GM13977 (cell line): ENCODE data around the gene RNFT2.
"Not testable (repeated sequence)": the region's sequence is repeated elsewhere in the genome, so short reads cannot be mapped to it uniquely, and the experiment has no call there.

Experiments
- DNase-seq: peaks from one replicate; pipeline ENCODE4 v3.0.0; 2012; ENCODE audit warnings: low spot score
- CTCF ChIP-seq: IDR thresholded peaks from 2 replicates; pipeline ENCODE4 v1.5.1; 2012; ENCODE audit warnings: mild to moderate bottlenecking, control low read depth; ENCODE audit not compliant: insufficient read depth; ENCODE audit errors: extremely low read depth, missing control alignments
- in situ Hi-C: fragments of 300-500 bp; cut with MboI; formaldehyde crosslinking; loops from one replicate; pipeline ENCODE4 v1.12.0; 2022; ENCODE audit warnings: low sequenced_read_pairs, low pct_unique_long_range_greater_than_20kb, mixed read lengths, inconsistent platforms; ENCODE audit not compliant: unreplicated experiment

Gene RNFT2

GRCh38 chr12:116744766-116745165 is 6.7 kb downstream of the RNFT2 start:
- in situ Hi-C loops = no loop called here
- TF ChIP-seq CTCF = no peak
- no peak for DNase-seq

GRCh38 chr12:116745554-116745953 is 7.4 kb downstream of the RNFT2 start:
- TF ChIP-seq CTCF = no peak
- no peak for DNase-seq
- in situ Hi-C loops = no loop called here

DNA sequence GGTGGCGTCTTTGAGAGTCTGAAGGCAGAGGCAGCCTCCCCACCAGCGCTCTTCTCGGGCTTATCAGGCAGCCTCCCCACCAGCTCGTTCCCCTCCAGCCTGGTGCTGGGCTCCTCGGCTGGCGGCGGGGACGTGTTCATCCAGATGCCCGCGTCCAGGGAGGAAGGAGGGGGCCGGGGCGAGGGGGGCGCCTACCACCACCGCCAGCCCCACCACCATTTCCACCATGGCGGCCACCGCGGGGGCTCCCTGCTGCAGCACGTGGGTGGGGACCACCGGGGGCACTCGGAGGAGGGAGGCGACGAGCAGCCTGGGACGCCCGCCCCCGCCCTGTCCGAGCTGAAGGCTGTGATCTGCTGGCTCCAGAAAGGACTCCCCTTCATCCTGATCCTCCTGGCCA is 11.8 kb downstream of the RNFT2 start:
- DNase-seq = no peak
- in situ Hi-C loops = no loop called here
- no peak for TF ChIP-seq CTCF

DNA sequence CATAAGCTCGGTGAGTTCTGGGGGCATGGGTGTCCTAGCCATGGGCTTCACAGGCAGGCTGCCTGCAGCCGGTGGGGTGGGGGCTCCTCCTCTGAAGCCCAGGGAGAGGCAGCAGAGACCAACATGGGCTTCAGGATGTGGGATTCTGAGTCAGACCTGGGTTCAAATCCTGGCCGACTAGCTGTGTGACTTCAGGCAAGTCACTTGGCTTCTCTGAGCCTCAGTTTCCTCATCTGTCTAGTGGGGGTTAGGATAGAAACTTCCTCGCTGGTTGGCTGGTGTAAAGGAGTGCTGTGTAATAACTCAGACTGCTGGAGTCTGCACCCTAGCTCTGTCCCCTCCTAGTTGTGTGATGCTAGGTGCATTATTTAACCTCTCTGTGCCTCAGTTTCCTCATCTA is 12.2 kb downstream of the RNFT2 start:
- in situ Hi-C loops = no loop called here
- no peak for DNase-seq
- no peak for TF ChIP-seq CTCF

GRCh38 chr12:116754097-116754496 is 16.0 kb downstream of the RNFT2 start:
- DNase-seq, in situ Hi-C loops: not testable (repeated sequence)

- in situ Hi-C loops, DNase-seq: not testable (repeated sequence)
These were observed 16.7 kb downstream of the RNFT2 start for GRCh38 chr12:116754783-116755182.

GRCh38 chr12:116759783-116760621 is 21.9 kb downstream of the RNFT2 start:
- DNase-seq = no peak
- peak; percentile 49 for TF ChIP-seq CTCF
- in situ Hi-C loops = no loop called here

- TF ChIP-seq CTCF = no peak
- in situ Hi-C loops = no loop called here
- no peak for DNase-seq
These were observed 22.5 kb downstream of the RNFT2 start for GRCh38 chr12:116760622-116761020.
